HepG2 (cell line): Measurements from ENCODE around the gene ENO1. TPM values are rescaled to one million over a fixed set of nuclear protein-coding genes. Genes with fewer than 3 reads are reported as not detected.

ENCODE experiments used
- ATF6 ChIP-seq: sonication (generic); formaldehyde crosslinking; conservative IDR thresholded peaks from 2 replicates; pipeline ENCODE4 v1.4.0; 2020; ENCODE audit warnings: missing genetic modification reagents
- CAMTA2 ChIP-seq: sonication (generic); formaldehyde crosslinking; IDR thresholded peaks from 2 replicates; pipeline ENCODE4 v1.4.0; 2020; ENCODE audit warnings: mild to moderate bottlenecking, missing genetic modification reagents, borderline replicate concordance
- FOXA3 ChIP-seq: IDR thresholded peaks from 2 replicates; pipeline ENCODE4 v1.6.1; 2016; ENCODE audit warnings: missing genetic modification reagents, missing compliant biosample characterization
- KDM2A ChIP-seq: sonication (generic); formaldehyde crosslinking; IDR thresholded peaks from 2 replicates; pipeline ENCODE4 v1.4.0; 2020; ENCODE audit warnings: low read depth, missing genetic modification reagents, borderline replicate concordance
- MED1 ChIP-seq: sonication (generic); formaldehyde crosslinking; IDR thresholded peaks from 2 replicates; pipeline ENCODE4 v1.4.0; 2020; ENCODE audit warnings: missing genetic modification reagents
- NFIB ChIP-seq: sonication (generic); formaldehyde crosslinking; IDR thresholded peaks from 2 replicates; pipeline ENCODE4 v1.9.0; 2021; ENCODE audit warnings: missing genetic modification reagents, mild to moderate bottlenecking, borderline replicate concordance
- NR2F6 ChIP-seq, 2 experiments: IDR thresholded peaks; 2 replicates each; pipeline ENCODE4 v1.6.1; 2016; ENCODE audit warnings: antibody characterized with exemption in 1 of 2, mild to moderate bottlenecking in 1 of 2
- PAWR ChIP-seq: sonication (generic); formaldehyde crosslinking; IDR thresholded peaks from 2 replicates; pipeline ENCODE4 v1.4.0; 2020; ENCODE audit warnings: missing genetic modification reagents, mild to moderate bottlenecking, borderline replicate concordance
- PHF21A ChIP-seq: sonication (generic); formaldehyde crosslinking; IDR thresholded peaks from 2 replicates; pipeline ENCODE4 v1.5.0; 2020; ENCODE audit warnings: mild to moderate bottlenecking, missing genetic modification reagents
- RORA ChIP-seq: sonication (generic); formaldehyde crosslinking; IDR thresholded peaks from 2 replicates; pipeline ENCODE4 v1.5.0; 2020; ENCODE audit warnings: mild to moderate bottlenecking, missing genetic modification reagents, moderate library complexity
- RXRB ChIP-seq: IDR thresholded peaks from 2 replicates; pipeline ENCODE4 v1.6.1; 2016; ENCODE audit warnings: borderline replicate concordance, missing genetic modification reagents, missing compliant biosample characterization
- SNAI1 ChIP-seq: sonication (generic); formaldehyde crosslinking; IDR thresholded peaks from 2 replicates; pipeline ENCODE4 v1.5.0; 2020; ENCODE audit warnings: mild to moderate bottlenecking, missing genetic modification reagents, borderline replicate concordance
- TEAD3 ChIP-seq: optimal IDR thresholded peaks from 2 replicates; pipeline ENCODE3; 2016; ENCODE audit warnings: borderline replicate concordance
- TRIM22 ChIP-seq: fragments of 450-650 bp; IDR thresholded peaks from 2 replicates; pipeline ENCODE4 v1.6.1; 2017
- ZBTB34 ChIP-seq: sonication (generic); formaldehyde crosslinking; IDR thresholded peaks from 2 replicates; pipeline ENCODE4 v1.8.0; 2022; ENCODE audit warnings: mild to moderate bottlenecking, missing genetic modification reagents
- ZBTB38 ChIP-seq: sonication (generic); formaldehyde crosslinking; IDR thresholded peaks from 2 replicates; pipeline ENCODE4 v1.5.1; 2020; ENCODE audit warnings: mild to moderate bottlenecking, missing genetic modification reagents
- ZNF235 ChIP-seq: sonication (generic); formaldehyde crosslinking; IDR thresholded peaks from 2 replicates; pipeline ENCODE4 v1.8.1; 2023; ENCODE audit warnings: mild to moderate bottlenecking, missing genetic modification reagents, borderline replicate concordance
- ZNF451 ChIP-seq: sonication (generic); formaldehyde crosslinking; IDR thresholded peaks from 2 replicates; pipeline ENCODE4 v1.5.0; 2020; ENCODE audit warnings: mild to moderate bottlenecking, missing genetic modification reagents
- ZSCAN29 ChIP-seq: sonication (generic); formaldehyde crosslinking; conservative IDR thresholded peaks from 2 replicates; pipeline ENCODE4 v1.4.0; 2020; ENCODE audit warnings: mild to moderate bottlenecking, missing genetic modification reagents
- polyA plus RNA-seq, 8 experiments: library from polyadenylated mRNA; depleted of rRNA in 3 of 8; stranded (reverse) in 7 of 8; unstranded in 1 of 8; fragments of >200 nt; fragmentation: Illumina TruSeq in 4 of 8; extraction: Trizol in 4 of 8; gene quantifications; 2 replicates each; pipeline versions ENCODE4 v1.2.1 to v1.2.3, GENCODE V29; 2011 to 2016; ENCODE audit warnings: low read depth in 4 of 8, missing spikeins in 1 of 8, mixed read lengths in 1 of 8; ENCODE audit not compliant: insufficient read depth in 1 of 8
- total RNA-seq, 5 experiments: library from RNA; depleted of rRNA; stranded (reverse); fragments of >200 nt; fragmentation: Illumina TruSeq; extraction: Trizol; gene quantifications; 2 replicates each; pipeline ENCODE4 v1.2.3, GENCODE V29; 2016; ENCODE audit warnings: low read depth in 1 of 5
- TF ChIP-seq, protein P1 (sequence below): sonication (generic); formaldehyde crosslinking; IDR thresholded peaks from 2 replicates; pipeline ENCODE4 v1.5.0; 2020; ENCODE audit warnings: missing genetic modification reagents
- TF ChIP-seq, protein P2 (sequence below): sonication (generic); formaldehyde crosslinking; IDR thresholded peaks from 2 replicates; pipeline ENCODE4 v1.4.0; 2020; ENCODE audit warnings: low read depth, missing genetic modification reagents

Gene ENO1
- total and polyA plus RNA-seq, 2 of the 13 experiments (the other 11 are each of a cell fraction or from before 2014, with no cell fraction given): 1,559 to 3,103 TPM

DNA sequence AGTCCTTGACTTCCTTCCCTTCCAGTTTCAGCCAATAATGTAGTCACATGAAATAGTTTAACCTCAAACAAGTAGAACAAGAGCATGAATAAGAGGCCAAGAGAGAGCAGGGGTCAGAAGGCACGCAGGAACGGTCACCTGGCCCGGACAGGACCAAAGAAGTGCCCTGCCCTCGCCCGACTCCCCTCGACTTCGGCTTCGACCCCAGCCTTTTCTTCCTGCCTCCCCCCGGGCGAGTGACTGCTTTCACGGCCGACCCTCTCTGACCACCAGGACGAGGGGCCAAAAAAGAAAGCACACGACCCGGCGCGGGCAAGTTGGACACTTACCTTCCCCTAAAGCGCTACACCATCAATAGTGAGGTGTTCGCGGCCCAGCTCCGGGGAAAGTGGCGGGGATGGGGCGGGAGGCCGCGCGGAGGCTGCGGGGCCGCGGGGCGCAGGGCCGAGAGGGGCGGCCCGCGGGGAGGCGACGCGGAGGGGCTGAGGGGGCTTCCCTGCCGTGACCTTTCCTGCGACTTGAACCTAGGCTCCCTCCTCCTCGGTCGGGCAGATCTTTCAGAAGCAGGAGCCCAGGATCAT lies 61.6 kb downstream of the ENO1 start (continued):
- no peak for TF ChIP-seq ATF6 (CRISPR knock-in tag)
- no peak for TF ChIP-seq FOXA3 (CRISPR knock-in tag)
- TF ChIP-seq ZBTB38 (CRISPR knock-in tag): no peak
- no peak for TF ChIP-seq KDM2A (CRISPR knock-in tag)
- TF ChIP-seq ZSCAN29 (CRISPR knock-in tag): no peak
- TF ChIP-seq MED1 (CRISPR knock-in tag): no peak
- TF ChIP-seq ZBTB34 (CRISPR knock-in tag): no peak
- TF ChIP-seq TEAD3 (CRISPR knock-in tag): no peak
- no peak for TF ChIP-seq RORA
- no peak for TF ChIP-seq NFIB
- no peak for TF ChIP-seq PHF21A
- 0 out of 2 replicates have a peak, but pooled peaks have one; percentile 17 for TF ChIP-seq SNAI1 (CRISPR knock-in tag)
- TF ChIP-seq ZNF235 (CRISPR knock-in tag): no peak
- no peak for TF ChIP-seq PAWR (CRISPR knock-in tag)
- no peak for TF ChIP-seq CAMTA2 (CRISPR knock-in tag)
- TF ChIP-seq, protein P1, sequence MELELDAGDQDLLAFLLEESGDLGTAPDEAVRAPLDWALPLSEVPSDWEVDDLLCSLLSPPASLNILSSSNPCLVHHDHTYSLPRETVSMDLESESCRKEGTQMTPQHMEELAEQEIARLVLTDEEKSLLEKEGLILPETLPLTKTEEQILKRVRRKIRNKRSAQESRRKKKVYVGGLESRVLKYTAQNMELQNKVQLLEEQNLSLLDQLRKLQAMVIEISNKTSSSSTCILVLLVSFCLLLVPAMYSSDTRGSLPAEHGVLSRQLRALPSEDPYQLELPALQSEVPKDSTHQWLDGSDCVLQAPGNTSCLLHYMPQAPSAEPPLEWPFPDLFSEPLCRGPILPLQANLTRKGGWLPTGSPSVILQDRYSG: no peak
- TF ChIP-seq, protein P2, sequence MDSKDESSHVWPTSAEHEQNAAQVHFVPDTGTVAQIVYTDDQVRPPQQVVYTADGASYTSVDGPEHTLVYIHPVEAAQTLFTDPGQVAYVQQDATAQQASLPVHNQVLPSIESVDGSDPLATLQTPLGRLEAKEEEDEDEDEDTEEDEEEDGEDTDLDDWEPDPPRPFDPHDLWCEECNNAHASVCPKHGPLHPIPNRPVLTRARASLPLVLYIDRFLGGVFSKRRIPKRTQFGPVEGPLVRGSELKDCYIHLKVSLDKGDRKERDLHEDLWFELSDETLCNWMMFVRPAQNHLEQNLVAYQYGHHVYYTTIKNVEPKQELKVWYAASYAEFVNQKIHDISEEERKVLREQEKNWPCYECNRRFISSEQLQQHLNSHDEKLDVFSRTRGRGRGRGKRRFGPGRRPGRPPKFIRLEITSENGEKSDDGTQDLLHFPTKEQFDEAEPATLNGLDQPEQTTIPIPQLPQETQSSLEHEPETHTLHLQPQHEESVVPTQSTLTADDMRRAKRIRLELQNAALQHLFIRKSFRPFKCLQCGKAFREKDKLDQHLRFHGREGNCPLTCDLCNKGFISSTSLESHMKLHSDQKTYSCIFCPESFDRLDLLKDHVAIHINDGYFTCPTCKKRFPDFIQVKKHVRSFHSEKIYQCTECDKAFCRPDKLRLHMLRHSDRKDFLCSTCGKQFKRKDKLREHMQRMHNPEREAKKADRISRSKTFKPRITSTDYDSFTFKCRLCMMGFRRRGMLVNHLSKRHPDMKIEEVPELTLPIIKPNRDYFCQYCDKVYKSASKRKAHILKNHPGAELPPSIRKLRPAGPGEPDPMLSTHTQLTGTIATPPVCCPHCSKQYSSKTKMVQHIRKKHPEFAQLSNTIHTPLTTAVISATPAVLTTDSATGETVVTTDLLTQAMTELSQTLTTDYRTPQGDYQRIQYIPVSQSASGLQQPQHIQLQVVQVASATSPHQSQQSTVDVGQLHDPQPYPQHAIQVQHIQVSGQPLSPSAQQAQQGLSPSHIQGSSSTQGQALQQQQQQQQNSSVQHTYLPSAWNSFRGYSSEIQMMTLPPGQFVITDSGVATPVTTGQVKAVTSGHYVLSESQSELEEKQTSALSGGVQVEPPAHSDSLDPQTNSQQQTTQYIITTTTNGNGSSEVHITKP (CRISPR knock-in tag): no peak
- no peak for TF ChIP-seq RXRB (CRISPR knock-in tag)
- no peak for TF ChIP-seq TRIM22
- TF ChIP-seq NR2F6 (IDR thresholded peaks at IDR 0.05): no peak
- TF ChIP-seq NR2F6 (CRISPR knock-in tag; IDR thresholded peaks at IDR 0.05): peak; percentile 10; the same call in 1 of the 2 replicates
- TF ChIP-seq ZNF451 (CRISPR knock-in tag): no peak
